NT2/D1 (cell line): ENCODE data around the gene FAM107A.

Source experiments
- DNase-seq: peaks from one replicate; pipeline ENCODE4 v3.0.0-alpha.2; 2011; ENCODE audit warnings: low read depth, low spot score
- H3K27me3 ChIP-seq: 2 replicates; pipeline ENCODE4 v1.6.0; 2011; ENCODE audit warnings: mild to moderate bottlenecking; ENCODE audit not compliant: insufficient read length, insufficient read depth
- H3K36me3 ChIP-seq: 2 replicates; pipeline ENCODE4 v1.6.1; 2011; ENCODE audit warnings: mild to moderate bottlenecking, low read length, mixed read lengths; ENCODE audit not compliant: insufficient read depth, insufficient read length
- H3K4me1 ChIP-seq: 2 replicates; pipeline ENCODE4 v1.5.1; 2011; ENCODE audit not compliant: insufficient read depth, insufficient read length
- H3K4me3 ChIP-seq: 2 replicates; pipeline ENCODE4 v1.5.1; 2011; ENCODE audit warnings: low read depth; ENCODE audit not compliant: insufficient read length
- H3K9ac ChIP-seq: 2 replicates; pipeline ENCODE4 v1.6.0; 2011; ENCODE audit warnings: low read depth; ENCODE audit not compliant: insufficient read length
- H3K9me3 ChIP-seq: 2 replicates; pipeline ENCODE4 v1.5.1; 2011; ENCODE audit warnings: mild to moderate bottlenecking, low read length; ENCODE audit not compliant: insufficient read depth
- SUZ12 ChIP-seq: IDR thresholded peaks from 2 replicates; pipeline ENCODE4 v1.6.1; 2011; ENCODE audit not compliant: insufficient read length, insufficient read depth; ENCODE audit errors: extremely low read depth
- YY1 ChIP-seq: IDR thresholded peaks from 2 replicates; pipeline ENCODE4 v1.6.1; 2011; ENCODE audit not compliant: insufficient read length, insufficient read depth
- ZNF274 ChIP-seq: IDR thresholded peaks from 2 replicates; pipeline ENCODE4 v1.6.1; 2011; ENCODE audit warnings: mild to moderate bottlenecking, low read depth, low read length

FAM107A gene

DNA sequence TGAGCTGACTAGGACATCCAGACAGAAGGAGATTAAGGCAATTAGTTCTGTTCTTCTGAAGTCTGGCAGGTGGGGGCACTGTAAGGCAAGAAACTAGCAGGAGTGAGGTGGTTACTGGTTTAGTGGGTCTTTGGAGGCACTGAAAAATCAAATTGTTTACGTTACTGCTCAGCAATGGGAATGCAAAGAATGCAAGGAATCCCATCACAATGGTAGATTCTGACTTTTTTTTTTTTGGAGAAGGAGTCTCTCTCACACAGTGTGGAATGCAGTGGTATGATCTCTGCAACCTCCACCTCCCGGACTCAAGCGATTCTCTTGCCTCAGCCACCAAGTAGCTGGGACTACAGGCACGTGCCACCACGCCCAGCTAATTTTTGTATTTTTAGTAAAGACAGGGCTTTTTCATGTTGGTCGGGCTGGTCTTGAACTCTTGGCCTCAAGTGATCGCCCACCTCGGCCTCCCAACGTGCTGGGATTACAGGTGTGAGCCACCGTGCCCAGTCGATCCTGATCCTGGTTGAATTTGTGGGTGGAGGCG is 16.4 kb downstream of the FAM107A start:
- H3K4me3 ChIP-seq: no peak overlapping the region
- peak; percentile 94 for DNase-seq

GRCh38 chr3:58559586-58559985 is 17.6 kb downstream of the FAM107A start:
- Histone ChIP-seq H3K9ac (no peak overlapping the region), H3K4me1 (peaks cover 5% of the 10 kb centered on the region), H3K27me3 (no peaks in the 10 kb centered on the region), H3K36me3 (no peaks in the 10 kb centered on the region), H3K4me3 (no peak overlapping the region), H3K9me3 (no peaks in the 10 kb centered on the region)
- DNase-seq: no peak
- TF ChIP-seq SUZ12 (no peak), ZNF274 (no peak), YY1 (no peak)

More for the DNA sequence above, 16.4 kb downstream of the FAM107A start:
- Histone ChIP-seq H3K9me3 (no peaks in the 10 kb centered on the region), H3K9ac (no peak overlapping the region), H3K36me3 (no peaks in the 10 kb centered on the region), H3K4me1 (peaks cover 5% of the 10 kb centered on the region), H3K27me3 (no peaks in the 10 kb centered on the region)
- TF ChIP-seq YY1 (no peak), SUZ12 (no peak), ZNF274 (no peak)

GRCh38 chr3:58557491-58557890 is 19.7 kb downstream of the FAM107A start:
- no peak overlapping the region for H3K9ac ChIP-seq
- peaks cover 10% of the 10 kb centered on the region; the same call in 1 of the 2 replicates for H3K9me3 ChIP-seq
- H3K4me1 ChIP-seq: peaks cover 5% of the 10 kb centered on the region
- no peak for TF ChIP-seq YY1
- TF ChIP-seq ZNF274: no peak
- no peak for TF ChIP-seq SUZ12
- no peak for DNase-seq
- no peaks in the 10 kb centered on the region for H3K36me3 ChIP-seq
- H3K4me3 ChIP-seq: no peak overlapping the region
- H3K27me3 ChIP-seq: no peaks in the 10 kb centered on the region

- Histone ChIP-seq H3K9me3 (peaks cover 15% of the 10 kb centered on the region; the same call in 1 of the 2 replicates), H3K9ac (no peak overlapping the region), H3K4me3 (no peak overlapping the region), H3K36me3 (no peaks in the 10 kb centered on the region), H3K4me1 (peaks cover 4% of the 10 kb centered on the region), H3K27me3 (no peaks in the 10 kb centered on the region)
- DNase-seq: no peak
- TF ChIP-seq YY1 (no peak), SUZ12 (no peak), ZNF274 (no peak)
Measured at GRCh38 chr3:58556761-58557221, 20.4 kb downstream of the FAM107A start.

DNA sequence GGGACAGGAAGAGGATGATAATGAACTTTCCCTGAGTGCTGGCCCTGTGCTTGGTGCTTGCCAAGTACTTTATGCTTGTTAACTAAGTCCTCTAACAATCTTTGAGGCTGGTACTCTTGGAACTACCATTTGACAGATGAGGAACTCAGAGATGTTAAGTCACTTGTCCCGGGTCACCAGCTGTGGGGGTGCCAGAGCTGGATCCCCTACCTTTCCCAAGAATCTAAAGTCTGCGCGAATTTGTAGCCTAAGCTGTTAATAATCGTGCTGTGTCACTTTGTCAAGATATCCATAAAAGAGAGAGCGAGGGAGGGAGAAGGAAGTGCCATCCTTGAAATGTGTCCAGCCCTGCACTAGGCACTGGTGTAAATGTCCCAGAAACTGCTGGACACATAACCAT is 21.2 kb downstream of the FAM107A start:
- no peaks in the 10 kb centered on the region for H3K27me3 ChIP-seq
- H3K36me3 ChIP-seq: no peaks in the 10 kb centered on the region
- TF ChIP-seq SUZ12: no peak
- TF ChIP-seq ZNF274: no peak
- no peak for TF ChIP-seq YY1
- H3K4me3 ChIP-seq: no peak overlapping the region
- H3K9me3 ChIP-seq: peaks cover 15% of the 10 kb centered on the region; the same call in 1 of the 2 replicates
- DNase-seq: no peak
- H3K4me1 ChIP-seq: peaks cover 3% of the 10 kb centered on the region
- H3K9ac ChIP-seq: no peak overlapping the region

DNA sequence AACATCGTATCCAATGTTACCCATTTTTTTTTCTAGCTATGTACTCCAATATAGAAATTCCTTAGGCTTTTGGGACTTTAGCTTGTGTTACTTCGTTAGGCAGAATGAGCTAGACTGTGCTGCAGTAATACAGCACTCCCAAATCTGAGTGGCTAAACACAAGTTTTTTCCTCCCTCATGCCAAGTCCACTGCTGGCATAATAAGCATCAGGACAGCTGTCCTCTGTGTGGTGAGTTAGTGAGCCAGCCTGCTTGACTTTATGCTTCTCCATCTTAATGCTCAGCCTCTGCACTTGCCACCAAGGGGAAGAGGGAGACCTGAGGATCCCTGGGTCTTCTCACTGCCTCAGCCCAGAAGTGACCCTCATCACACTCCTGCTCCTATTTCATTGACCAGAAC is 22.0 kb downstream of the FAM107A start:
- H3K36me3 ChIP-seq: no peaks in the 10 kb centered on the region
- no peak overlapping the region for H3K4me3 ChIP-seq
- H3K27me3 ChIP-seq: no peaks in the 10 kb centered on the region
- TF ChIP-seq ZNF274 (no peak), YY1 (no peak), SUZ12 (no peak)
- peaks cover 15% of the 10 kb centered on the region; the same call in 1 of the 2 replicates for H3K9me3 ChIP-seq
- peaks cover 3% of the 10 kb centered on the region for H3K4me1 ChIP-seq
- no peak overlapping the region for H3K9ac ChIP-seq
- DNase-seq: no peak

DNA sequence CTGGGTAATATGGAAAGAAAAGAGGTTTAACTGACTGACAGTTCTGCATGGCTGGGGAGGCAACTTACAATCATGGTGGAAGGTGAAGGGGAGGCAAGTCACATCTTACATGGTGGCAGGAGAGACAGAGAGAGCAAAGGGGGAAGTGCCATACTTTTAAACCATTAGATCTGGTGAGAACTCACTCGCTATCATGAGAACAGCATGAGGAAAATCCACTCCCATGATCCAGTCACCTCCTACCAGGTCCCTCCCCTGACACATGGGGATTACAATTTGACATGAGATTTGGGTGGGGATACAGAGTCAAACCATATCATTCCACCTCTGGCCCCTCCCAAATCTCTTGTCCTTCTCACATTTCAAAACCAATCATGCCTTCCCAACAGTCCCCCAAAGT is 24.2 kb downstream of the FAM107A start:
- H3K9ac ChIP-seq: no peak overlapping the region
- peaks cover 3% of the 10 kb centered on the region for H3K4me1 ChIP-seq
- no peak for DNase-seq
- no peak for TF ChIP-seq YY1
- no peak for TF ChIP-seq ZNF274
- TF ChIP-seq SUZ12: no peak
- no peaks in the 10 kb centered on the region for H3K36me3 ChIP-seq
- no peak overlapping the region for H3K4me3 ChIP-seq
- peaks cover 15% of the 10 kb centered on the region; the same call in 1 of the 2 replicates for H3K9me3 ChIP-seq
- H3K27me3 ChIP-seq: no peaks in the 10 kb centered on the region
